IMR-90 (cell line): ENCODE results near the gene MYL10.

Source experiments
- BHLHE40 ChIP-seq: fragments of 150-350 bp; IDR thresholded peaks from 2 replicates; pipeline ENCODE4 v1.6.1; 2016; ENCODE audit warnings: mild to moderate bottlenecking, low read depth, low read length
- CEBPB ChIP-seq: IDR thresholded peaks from 2 replicates; pipeline ENCODE4 v1.6.1; 2012; ENCODE audit warnings: low read depth, low read length, improper control_type of control experiment
- CTCF ChIP-seq: conservative IDR thresholded peaks from 2 replicates; pipeline ENCODE4 v1.5.1; 2012; ENCODE audit warnings: mild to moderate bottlenecking, low read depth, low read length, improper control_type of control experiment
- MAFK ChIP-seq: IDR thresholded peaks from 2 replicates; pipeline ENCODE4 v1.6.1; 2012; ENCODE audit warnings: low read depth, low read length, improper control_type of control experiment
- MAZ ChIP-seq: IDR thresholded peaks from 2 replicates; pipeline ENCODE4 v1.6.1; 2012; ENCODE audit warnings: low read depth, mild to moderate bottlenecking, low read length, improper control_type of control experiment, moderate library complexity, borderline replicate concordance
- MXI1 ChIP-seq: IDR thresholded peaks from 2 replicates; pipeline ENCODE4 v1.6.1; 2012; ENCODE audit warnings: low read depth, mild to moderate bottlenecking, low read length, moderate library complexity, borderline replicate concordance
- NFE2L2 ChIP-seq: fragments of 150-350 bp; IDR thresholded peaks from 2 replicates; pipeline ENCODE4 v1.6.1; 2016; ENCODE audit warnings: low read depth, mild to moderate bottlenecking, low read length
- POLR2A ChIP-seq: IDR thresholded peaks from 2 replicates; pipeline ENCODE4 v1.6.1; 2012; ENCODE audit warnings: mild to moderate bottlenecking, low read depth, low read length
- RAD21 ChIP-seq: IDR thresholded peaks from 2 replicates; pipeline ENCODE4 v1.6.1; 2012; ENCODE audit warnings: low read length, improper control_type of control experiment
- RFX5 ChIP-seq: IDR thresholded peaks from 2 replicates; pipeline ENCODE4 v1.8.0; 2012; ENCODE audit warnings: low read depth, mild to moderate bottlenecking, low read length, moderate library complexity
- SMC3 ChIP-seq: fragments of 150-350 bp; IDR thresholded peaks from 2 replicates; pipeline ENCODE4 v1.6.1; 2016; ENCODE audit warnings: low read depth, mild to moderate bottlenecking, antibody characterized with exemption, low read length, moderate library complexity
- USF2 ChIP-seq: fragments of 150-350 bp; IDR thresholded peaks from 2 replicates; pipeline ENCODE4 v1.6.1; 2017; ENCODE audit warnings: mild to moderate bottlenecking, antibody characterized with exemption, low read length, low read depth
- TF ChIP-seq, protein P1 (sequence below): fragments of 150-350 bp; IDR thresholded peaks from 2 replicates; pipeline ENCODE4 v1.6.1; 2016; ENCODE audit warnings: low read depth, mild to moderate bottlenecking, low read length, moderate library complexity, borderline replicate concordance

DNA sequence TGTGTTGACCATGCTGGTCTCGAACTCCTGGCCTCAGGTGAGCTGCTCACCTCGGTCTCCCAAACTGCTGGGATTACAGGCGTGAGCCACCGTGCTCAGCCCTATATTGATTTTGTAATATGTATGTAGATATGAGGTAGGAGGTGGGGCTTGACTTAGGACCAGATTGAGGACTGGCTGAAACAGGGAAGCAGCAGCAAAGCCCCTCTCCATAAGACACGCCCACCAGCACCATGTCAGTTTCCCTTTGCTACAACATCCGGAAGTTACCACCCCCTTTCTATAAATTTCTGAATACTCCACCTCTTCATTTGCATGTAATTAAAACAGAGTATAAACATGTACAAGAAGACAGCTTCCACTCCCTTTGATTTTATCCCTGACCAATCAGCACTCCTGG is 47.9 kb upstream of the MYL10 start:
- TF ChIP-seq CTCF (no peak), POLR2A (no peak), MAZ (no peak), MXI1 (no peak), BHLHE40 (no peak), RAD21 (no peak), USF2 (no peak), NFE2L2 (no peak), RFX5 (no peak), SMC3 (no peak), MAFK (no peak), CEBPB (no peak)
- TF ChIP-seq, protein P1, sequence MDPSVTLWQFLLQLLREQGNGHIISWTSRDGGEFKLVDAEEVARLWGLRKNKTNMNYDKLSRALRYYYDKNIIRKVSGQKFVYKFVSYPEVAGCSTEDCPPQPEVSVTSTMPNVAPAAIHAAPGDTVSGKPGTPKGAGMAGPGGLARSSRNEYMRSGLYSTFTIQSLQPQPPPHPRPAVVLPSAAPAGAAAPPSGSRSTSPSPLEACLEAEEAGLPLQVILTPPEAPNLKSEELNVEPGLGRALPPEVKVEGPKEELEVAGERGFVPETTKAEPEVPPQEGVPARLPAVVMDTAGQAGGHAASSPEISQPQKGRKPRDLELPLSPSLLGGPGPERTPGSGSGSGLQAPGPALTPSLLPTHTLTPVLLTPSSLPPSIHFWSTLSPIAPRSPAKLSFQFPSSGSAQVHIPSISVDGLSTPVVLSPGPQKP, result no peak
